HG02884 (cell line): ENCODE data around the gene FMO3.

Source experiments
- ATAC-seq: cut with Tn5 transposase; IDR thresholded peaks from one replicate; pipeline ENCODE4 v1.9.1; 2021; ENCODE audit warnings: mild to moderate bottlenecking, moderate library complexity; ENCODE audit not compliant: unreplicated experiment

The FMO3 gene

DNA sequence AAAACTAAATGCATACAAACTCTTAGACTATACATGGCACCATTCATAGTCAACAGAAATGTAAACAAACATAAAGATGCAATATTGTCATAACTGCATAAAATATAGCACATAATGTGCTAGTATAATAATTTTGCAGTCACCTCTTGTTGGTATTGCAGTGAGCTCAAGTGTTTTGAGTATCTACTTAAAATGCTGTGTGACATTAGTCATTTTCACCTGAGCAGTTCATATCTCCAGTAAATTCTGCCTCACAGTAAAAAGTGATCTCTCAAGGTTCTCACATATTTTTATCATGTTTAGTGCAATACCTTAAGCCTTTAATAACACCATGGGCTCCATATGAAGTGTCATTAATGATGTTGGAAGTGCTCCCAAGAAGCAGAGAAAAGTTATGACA is 64.8 kb downstream of the FMO3 start:
- no peak for ATAC-seq

DNA sequence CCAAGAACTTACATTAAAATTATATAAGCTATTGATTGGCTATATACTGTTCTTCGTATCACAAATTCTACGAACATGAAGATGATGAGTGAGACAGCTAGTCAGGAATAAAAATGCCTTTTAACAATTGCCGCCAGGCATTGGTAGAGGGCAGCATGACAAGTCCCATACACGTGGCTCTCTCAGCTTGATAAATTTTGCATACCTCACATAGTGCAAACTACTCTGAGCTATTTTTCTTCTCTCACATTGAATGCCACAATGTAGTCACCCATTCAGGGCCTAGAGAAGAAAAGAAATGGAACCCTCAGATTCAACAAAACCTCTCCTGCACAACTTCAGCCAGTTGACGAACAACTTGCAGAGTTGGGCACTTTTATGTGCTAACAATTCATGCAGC is 67.4 kb downstream of the FMO3 start:
- ATAC-seq = no peak

DNA sequence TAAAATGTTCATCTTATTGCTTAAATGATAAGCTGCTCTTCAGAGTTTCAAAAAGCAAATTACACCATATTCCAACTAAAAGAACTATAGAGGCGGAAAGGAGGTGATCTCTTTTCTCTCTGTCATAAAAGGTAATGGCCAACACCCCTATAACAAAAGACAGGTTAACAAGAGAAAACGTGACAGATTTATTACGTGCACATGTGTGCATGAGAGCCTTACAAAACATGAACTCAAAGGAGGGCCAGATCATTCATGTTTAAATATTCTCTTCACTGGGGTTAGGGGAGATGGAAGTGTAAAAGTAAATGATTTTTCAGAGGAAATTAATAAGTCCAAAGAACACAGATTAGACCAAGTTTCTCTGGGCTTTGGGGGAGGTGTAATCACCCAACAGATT is 67.8 kb downstream of the FMO3 start:
- ATAC-seq = no peak

DNA sequence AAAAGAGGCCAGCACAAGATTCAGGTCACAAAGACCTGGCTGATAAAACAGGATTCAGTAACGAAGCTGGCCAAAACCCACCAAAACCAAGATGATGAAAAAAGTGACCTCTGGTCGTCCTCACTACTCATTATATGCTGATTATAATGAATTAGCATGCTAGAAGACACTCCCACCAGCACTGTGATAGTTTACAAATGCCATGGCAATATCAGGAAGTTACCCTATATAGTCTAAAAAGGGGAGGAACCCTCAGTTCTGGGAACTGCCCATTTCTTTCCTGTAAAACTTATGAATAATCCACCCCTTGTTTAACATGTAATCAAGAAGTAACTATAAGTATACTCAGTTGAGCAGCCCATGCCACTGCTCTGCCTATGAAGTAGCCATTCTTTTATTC is 68.4 kb downstream of the FMO3 start:
- no peak for ATAC-seq

DNA sequence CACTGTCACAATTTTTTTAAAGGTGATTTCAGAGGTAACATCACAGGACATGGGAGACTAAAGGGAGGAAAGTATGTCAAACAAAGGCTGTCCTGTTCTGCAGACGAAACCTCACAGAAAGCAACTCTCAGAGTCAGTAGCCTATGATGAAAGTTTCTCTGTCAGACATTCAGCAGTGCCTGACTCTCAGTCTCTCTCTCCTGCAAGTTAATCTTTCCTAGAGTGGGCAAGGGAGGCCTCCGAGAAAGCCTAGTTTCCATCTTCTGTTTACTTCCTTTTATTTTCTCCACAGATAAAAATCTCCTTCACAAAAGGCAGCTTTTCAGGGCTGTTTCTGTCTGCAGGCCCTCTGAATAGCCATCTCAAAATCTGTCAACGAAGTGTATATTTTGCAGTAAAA is 69.5 kb downstream of the FMO3 start:
- no peak for ATAC-seq

DNA sequence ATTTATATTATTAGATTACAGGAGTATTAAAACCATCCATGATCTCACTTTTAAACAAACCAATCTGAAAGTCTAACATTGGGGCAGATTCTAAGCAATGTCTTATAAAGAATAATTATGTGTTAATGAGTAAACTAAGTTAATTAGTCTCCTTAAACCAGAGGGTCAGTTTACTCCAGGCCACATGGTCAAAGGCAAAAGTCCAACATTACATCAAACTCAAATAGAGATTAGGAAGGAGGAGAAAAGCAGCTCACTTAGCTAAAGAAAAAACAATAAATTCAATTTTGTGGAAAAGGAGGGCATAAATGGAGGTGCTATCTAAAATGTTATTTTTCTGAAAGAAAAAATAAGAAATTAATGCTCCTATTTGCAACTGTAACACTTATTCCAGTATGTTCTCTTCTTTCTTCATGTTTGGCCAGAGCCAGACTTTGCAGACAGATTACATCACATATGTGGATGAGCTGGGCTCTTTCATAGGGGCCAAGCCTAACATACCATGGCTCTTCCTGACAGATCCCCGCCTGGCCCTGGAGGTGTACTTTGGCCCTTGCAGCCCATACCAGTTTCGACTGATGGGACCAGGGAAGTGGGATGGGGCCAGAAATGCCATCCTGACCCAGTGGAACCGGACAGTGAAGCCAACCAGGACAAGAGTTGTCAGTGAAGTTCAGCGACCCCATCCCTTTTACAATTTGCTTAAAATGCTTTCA is 70.1 kb downstream of the FMO3 start:
- no peak for ATAC-seq

DNA sequence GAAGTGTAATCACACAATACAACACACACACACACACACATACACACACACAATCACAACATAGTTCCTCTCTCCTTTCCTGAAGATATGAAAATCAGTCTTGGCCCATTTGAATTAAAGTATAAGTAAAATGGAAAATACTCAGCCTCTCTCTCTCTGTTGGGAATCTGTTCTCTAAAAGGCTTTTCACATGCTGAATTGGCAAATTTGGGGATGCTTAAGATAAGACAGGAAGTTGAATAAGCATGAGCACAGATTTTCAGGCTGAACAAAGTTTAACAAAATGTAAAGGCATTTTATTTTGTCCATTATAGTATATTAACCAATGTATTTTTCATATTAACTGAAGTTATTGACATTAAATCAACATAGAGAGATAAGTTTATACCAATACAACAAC is 70.7 kb downstream of the FMO3 start:
- ATAC-seq = no peak

DNA sequence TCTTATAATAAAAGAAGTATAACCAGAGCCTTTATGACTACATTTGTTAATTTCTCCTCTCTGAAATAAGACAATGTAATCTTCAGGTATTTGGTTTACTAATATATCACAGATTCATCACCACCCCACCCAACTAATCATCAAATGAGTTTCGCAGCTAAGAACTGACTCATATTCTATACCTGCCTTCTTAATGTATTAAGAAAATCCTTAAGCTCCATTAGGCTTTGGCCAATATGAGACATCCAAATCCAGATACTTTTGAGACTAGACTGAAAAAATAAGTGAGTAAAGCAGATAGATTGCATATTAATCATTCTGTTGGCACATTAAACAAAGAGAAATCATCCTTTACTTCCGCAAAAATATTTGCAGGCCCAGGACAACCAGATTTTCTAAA is 75.7 kb downstream of the FMO3 start:
- ATAC-seq = no peak
